Muscle of back (tissue), 11 donors: ENCODE measurements around the gene OLFM3. TPM values are rescaled to one million over a fixed set of nuclear protein-coding genes. Genes with fewer than 3 reads are reported as not detected.

Source experiments
- DNase-seq, 3 donors: peaks; one replicate each; pipeline versions ENCODE4 v3.0.0 to v3.0.0-alpha.2; 2013
- polyA plus RNA-seq, 10 donors: library from polyadenylated mRNA; unstranded; fragments of 120-200 nt; gene quantifications; one replicate each; pipeline ENCODE4 v1.2.1, GENCODE V29; 2013; ENCODE audit not compliant: insufficient read length in 10 of 10

OLFM3 gene
- polyA plus RNA-seq, 10 donors = 0.19 to 1.4 (median 0.41) TPM

DNA sequence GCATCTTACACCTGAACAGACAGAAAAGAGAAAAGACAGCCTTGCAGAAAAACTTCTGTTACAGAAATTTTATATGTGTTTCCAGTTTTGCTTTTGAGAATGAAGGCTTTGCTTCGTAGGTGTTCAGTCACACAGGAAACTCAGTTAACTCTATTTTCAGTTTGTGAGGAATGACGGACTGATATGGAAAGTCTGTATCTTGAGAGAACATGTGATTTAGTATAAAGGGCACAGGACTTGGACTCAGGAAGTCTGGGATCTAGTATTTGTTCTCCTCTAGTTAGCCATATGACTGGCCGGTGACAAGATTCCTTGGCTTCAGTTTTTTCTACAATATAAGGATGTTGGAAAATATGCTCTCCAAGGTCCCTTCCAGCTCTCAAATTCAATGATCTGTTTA, 149.1 kb downstream of the OLFM3 start:
- DNase-seq = peak in 1 of 3 donors; percentile 10

DNA sequence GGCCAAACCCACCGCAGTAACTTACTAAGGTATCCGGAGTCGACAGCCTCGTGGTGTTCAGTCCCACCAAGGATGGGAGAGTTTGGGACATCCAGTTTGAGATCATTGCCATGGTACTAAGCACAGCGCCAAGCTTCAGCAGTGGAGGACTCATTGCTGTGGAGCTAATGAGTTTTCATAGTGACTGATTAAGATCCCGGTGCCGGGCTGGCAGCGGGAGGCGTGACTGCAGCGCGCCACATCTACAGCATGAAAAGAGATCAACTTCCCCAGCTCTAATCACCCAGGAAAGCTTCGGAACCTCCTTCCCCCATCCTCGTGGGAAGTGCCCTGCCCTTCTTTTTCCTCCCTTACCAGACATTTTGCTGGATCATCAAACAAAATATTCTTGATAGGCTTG, 149.9 kb downstream of the OLFM3 start:
- DNase-seq = peak in 1 of 3 donors; percentile 5

DNA sequence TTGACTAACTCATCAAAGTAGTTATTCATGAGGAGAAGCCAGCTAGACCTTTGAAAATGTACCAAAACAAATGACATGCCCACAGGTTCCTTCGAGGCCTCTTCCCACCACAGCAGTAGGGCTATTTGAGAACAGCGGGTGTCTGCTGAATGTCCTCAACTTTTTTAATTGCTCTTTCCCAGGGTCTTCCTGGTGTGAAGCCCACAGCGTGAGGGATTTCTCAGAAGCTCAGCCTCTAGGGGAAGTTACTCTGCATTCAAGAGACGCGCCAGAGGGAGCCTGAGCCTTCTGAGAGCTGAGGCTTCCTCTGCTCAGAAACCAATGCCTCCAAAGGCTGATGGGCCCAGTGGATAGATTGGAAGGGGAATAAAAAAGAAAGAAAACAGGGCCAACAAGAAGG, 153.6 kb downstream of the OLFM3 start:
- DNase-seq = no peak

DNA sequence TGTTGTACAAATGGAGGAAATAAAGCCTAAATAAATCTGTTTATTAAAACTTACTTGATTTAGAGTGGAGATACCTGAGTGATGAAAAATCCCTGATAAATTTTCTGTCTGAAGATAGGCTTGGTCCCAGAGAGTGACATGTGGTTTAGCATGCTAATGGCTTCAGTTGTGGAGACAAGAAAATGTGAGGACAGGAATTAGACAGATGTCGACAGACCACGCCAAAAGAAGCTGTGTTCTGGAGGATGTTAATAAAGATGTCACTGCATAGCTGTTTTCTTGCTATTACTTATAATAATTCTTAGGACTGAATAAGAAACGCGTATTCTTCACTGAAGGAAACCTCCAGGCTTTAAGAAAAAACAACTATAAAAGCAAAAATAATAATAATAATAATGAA, 154.9 kb downstream of the OLFM3 start:
- DNase-seq = no peak

DNA sequence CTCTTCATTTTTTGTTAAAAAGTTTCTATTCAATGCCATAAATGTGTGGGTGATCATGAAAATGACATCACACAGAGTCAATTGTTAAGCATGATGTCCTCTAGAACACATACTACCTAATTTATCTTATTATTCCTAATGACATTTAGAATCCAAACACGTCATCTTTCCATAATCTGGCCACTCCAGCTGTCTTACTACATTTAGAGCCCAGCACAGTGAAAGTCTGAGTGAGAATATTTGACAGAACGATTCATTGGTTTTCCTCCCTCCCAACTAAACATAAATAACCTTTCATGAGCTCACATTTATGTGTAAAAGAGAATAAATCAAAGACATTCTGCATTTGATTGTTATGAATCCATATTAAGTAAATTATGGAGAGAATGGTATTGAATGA, 160.7 kb downstream of the OLFM3 start:
- no peak for DNase-seq

DNA sequence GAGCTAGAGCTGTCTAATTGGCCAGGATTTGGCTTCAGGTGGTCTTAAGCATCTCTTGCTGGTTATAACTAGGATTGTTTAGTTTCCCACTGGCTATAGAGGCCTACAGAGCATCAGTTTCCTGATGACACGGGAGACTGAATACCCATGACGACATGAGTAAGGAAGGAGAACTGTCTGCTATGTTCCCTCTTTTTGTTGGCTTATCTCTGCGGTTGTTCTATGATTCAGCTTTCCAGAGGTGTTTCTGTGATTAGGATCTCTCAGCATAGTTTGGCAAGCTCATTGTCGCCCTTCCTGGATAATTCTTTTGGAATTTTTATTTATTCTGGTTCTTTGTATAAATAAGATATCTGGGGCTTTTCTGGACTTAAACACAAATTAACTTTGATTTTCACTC, 163.4 kb downstream of the OLFM3 start:
- DNase-seq = no peak

DNA sequence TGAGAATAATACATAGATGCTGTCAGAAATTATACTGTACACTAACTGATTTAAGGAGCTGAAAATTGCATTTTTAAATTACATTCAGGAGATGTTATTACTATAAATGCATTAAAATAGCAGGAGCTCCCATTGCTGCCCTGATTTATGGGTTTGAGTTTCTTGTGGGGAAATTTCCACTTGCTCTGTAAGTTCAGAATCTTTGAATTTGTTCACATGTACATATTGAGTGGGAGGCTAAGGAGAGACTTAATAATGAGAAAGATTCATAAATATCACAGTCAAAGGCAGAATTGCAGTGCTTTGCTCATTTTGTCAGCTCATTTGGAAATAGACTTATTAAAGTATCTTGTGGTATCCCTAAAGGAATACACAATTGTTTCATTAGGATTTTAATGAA, 170.3 kb downstream of the OLFM3 start:
- no peak for DNase-seq

DNA sequence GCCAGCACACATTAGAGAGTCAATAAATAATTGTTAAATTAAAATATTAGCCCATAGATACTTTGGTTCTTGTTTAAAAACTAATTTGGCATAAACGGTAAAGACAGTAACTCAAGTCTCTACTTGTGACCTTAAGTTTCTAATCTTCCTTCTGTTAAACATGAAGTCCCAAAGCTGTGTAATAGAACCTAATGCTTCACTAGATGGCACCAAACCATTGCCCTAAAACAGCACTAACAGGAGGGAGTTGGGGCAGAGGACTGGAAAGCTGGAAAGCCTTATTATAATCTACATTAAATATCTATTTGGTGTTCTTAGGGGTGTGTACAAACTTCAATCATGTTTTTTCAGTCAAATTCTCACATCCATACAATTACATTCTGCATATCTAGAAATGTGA, 176.7 kb downstream of the OLFM3 start:
- DNase-seq = peak; percentile 4 to 26 (median 16)

DNA sequence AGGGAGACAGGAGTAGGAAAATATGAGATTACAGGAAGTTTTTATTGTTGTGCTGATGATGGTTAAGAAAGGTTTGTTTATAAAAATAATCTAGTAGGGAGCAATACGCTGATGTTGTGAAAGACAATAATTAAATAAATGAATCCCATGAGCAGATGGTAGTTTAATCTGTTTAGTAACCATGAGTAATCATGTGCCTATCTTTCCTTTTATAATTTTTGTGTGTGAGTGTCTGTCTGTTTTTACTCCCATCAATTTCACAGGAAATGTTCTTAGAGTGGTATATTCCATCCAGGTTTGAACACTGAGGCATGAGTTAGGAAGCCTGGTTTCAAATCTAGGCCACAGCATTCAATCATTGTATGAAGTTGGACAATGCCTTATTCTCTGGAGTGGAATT, 180.5 kb downstream of the OLFM3 start:
- no peak for DNase-seq

DNA sequence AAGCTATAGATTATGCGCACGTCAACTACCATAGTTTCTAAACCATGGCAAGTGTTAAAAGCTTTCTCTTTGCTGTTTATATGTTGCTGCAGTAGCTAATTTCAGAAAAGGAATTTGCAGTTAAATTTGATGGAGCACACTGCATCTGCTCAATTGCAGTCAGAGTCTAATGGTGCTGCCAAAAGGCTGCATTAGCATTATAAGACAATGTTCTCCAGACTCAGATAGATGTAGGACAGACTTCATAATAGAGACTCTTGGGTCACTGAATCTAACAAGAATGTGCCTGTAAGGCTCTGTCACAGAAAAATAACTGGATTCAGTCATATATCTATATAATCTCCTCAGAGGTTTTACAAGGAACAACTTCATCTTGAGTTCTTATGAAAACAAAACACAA, 198.3 kb downstream of the OLFM3 start:
- DNase-seq = no peak

DNA sequence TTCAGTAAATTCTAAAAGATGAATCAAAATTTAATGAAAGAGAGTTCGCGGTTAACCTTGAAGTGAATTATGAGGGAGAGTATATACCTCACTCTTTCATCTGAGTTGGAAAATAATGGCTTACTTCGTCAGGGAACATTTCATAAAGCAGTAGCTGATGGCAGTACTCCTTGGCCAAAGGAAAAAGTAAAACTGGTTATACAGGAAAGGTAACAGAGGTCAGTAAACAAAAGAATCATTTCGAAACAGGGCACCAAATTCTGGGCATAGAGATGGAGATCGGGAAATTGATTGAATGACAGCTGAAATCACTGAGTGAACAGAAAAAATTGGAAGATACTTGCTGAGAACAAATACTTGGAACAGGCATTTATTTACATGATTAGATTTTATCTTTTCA, 199.0 kb downstream of the OLFM3 start:
- no peak for DNase-seq

DNA sequence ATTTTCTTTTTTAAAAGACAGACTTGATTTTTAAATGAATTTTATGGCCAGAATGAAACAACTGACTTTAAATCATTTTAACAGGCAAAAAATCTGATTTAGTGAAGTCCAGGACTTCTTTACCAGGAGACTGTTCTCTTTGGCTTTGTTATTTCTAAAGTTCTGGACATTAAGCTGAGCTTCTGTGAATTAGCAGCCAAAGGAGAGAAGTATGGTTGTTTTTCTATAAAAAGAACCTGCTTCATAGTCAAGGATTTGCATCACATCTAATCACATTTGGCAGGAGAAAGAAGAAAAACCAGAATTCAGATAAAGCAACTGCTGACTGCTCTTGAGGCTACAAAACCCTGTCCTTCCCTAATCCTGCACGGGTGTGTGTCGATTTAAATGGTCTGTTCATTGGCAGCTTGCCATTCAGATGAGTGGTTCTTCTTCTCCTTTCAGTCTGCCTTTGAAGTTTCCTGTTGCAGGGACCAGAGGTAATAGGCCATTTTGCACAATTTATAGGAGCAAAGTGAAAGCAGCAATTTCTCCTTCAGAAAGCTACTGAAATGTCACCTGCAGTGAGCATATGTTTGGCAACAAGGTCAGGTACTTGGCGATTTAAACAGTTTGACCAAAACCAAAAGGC, 215.4 kb downstream of the OLFM3 start:
- peak in 2 of 3 donors; percentile 5 to 18 for DNase-seq

DNA sequence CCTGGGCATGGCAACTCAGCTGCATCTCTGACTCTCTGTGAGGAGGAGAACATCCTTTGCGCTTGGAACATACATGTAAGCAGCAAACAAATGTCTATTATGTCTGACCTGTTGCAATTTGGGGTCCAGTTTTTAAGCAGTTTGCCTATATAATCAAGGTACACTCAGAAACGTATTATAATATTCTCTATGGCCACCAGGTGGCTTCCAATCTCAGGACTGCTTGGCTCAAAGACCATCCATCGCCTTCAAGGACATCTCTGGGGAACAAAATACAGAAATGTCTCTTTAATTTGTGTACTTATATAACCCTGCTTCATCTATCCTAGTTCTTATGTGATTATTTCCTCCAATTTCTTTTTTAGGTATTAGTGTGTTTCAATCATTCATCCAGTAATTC, 227.2 kb downstream of the OLFM3 start:
- DNase-seq = no peak

DNA sequence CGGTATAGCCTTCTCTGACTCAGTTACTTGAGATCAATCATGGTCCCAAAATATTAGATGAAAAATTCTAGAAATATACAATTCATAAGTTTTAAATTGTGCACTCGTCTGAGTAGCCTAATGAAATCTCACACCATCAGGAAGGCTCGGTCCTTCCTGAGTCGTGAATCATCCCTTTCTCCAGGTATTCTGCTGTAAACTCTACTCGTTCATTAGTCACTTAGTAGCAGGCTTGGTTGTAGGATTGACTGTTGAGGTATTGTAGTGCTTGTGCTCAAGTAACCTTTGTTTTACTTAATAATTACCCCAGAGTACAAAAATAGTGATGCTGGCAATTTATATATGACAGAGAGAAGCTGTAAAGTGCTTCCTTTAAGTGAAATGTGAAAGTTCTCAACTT, 238.7 kb downstream of the OLFM3 start:
- no peak for DNase-seq

DNA sequence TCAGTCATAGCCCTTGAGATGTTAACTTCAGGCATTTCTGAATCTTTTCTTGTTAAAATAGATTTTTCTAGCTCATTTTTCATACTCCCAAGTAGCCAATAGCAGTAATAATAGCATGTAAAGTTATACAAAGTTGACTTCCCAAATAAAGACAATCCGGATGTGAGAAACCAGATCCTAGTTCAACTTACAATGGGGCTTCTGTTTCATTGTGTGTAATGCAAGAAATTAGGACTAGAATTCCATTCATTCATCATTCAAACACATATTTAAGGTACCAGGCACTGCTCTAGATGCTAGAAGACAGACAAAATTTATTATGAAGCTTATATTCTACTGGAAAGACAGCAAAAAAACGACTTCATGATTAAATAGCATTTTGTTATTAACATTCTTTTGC, 240.3 kb downstream of the OLFM3 start:
- DNase-seq = no peak
